Measurements from ENCODE around the gene SP2.

Gene SP2

DNA sequence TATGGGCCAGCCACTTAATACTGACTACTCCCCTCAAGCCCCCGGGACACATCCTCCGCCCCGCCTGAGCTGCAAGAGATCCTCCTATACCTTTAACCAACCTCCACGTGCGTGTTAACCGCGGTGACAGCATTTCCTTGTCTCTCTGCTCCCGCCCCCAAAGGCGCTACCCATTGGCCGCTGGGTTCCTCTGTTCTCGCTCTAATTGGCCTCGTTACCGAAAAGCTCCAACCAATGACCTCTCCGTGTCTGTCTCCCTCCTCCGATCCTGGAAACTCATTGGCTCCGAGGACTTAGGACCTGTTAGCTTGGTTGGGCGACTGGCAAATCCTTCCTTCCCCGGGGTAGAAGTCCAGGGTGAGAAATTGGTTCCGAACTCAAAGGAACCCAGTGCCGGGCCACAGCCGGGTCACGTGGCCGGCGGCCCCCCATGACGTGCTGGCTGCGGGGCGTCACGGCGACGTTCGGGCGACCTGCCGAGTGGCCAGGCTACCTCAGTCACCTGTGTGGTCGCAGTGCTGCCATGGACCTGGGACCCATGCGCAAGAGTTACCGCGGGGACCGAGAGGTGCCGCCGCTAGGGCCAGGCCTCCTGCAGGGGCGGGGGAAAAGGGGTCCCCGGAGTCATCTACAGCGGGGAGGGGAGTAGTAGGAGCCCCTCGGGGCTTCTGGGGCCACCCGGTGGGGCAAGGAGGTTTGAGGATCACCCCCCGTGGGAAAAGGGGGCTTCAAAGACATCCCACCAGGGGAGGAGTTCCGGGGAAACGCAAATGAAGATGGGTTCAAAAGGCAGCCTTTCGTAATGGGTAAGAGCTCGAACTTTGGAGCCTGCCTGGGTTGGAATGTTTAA is 45.4 kb downstream of the SP2 start, which contains the start of gene PNPO:
Gene PNPO (plus strand): TSS at position 326 of the 850 bp plus-strand sequence. CDS start 105 bp downstream, at position 431.
- WGBS, 2 experiments: 12% methylated on average over 50 of the region's 50 CpGs
- no peaks in the 10 kb centered on the region for H3K9me3 ChIP-seq (ENCODE audit: control insufficient read depth, low read length)
- no peaks in the 10 kb centered on the region for H3K4me1 ChIP-seq (ENCODE audit: control insufficient read depth, insufficient read depth, low read length)
- no peak within 1 kb of the TSS for H3K27ac ChIP-seq (ENCODE audit: insufficient read depth, low read depth, low read length, poor library complexity, severe bottlenecking)
- peak within 1 kb of the TSS; percentile 60 for H3K4me3 ChIP-seq (ENCODE audit: insufficient read depth, low read depth, low read length)
- H3K27me3 ChIP-seq (ENCODE audit: control insufficient read depth, insufficient read depth, low read length, poor library complexity, severe bottlenecking): peaks cover 4% of the 10 kb centered on the region
- no peaks in the 10 kb centered on the region for H3K36me3 ChIP-seq (ENCODE audit: control insufficient read depth, insufficient read depth, low read length)

DNA sequence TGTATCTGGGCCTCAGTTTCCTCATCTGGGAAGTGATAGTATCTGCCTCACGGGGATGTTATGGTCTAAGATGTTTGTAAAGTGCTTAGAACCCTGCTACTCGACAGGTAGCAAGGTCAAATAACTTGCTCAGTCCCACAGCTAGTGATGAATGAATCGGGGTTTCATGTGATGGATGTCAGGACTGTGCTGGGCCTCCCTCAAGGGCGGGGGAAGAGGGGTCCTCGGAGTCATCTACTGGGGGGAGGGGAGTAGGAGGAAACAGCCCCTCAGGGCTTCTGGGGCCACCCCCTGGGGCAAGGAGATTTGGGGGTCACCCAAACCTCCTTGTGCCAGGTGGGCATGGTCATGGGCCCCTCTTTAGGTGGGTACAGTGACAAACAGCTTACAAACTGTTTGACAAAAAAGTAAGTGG is 46.1 kb downstream of the SP2 start:
- H3K4me1 ChIP-seq (ENCODE audit: control insufficient read depth, insufficient read depth, low read length): no peaks in the 10 kb centered on the region
- H3K4me3 ChIP-seq (ENCODE audit: insufficient read depth, low read depth, low read length): peak overlapping the region; percentile 60
- WGBS, 2 experiments: 36 to 42% methylated on average over 5 of the region's 5 CpGs
- peaks cover 4% of the 10 kb centered on the region for H3K27me3 ChIP-seq (ENCODE audit: control insufficient read depth, insufficient read depth, low read length, poor library complexity, severe bottlenecking)
- H3K27ac ChIP-seq (ENCODE audit: insufficient read depth, low read depth, low read length, poor library complexity, severe bottlenecking): no peak overlapping the region
- H3K36me3 ChIP-seq (ENCODE audit: control insufficient read depth, insufficient read depth, low read length): no peaks in the 10 kb centered on the region
- no peaks in the 10 kb centered on the region for H3K9me3 ChIP-seq (ENCODE audit: control insufficient read depth, low read length)

DNA sequence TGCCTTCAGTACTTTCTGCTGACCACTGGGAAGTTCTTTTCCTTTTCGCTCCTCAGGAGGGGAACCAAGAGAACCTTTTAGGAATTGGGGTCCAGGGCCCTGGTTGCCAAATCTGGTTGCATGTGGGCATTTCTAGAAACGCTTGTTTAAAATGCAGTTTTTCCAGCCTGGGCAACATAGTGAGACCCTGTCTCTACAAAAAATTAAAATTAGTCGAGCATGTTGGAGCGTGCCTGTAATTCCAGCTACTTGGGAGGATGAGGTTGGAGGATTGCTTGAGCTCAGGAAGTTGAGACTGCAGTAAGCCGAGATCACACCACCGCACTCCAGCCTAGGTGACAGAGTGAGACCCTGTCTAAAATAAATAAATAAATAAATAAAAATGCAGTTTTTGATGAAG is 46.5 kb downstream of the SP2 start:
- Histone ChIP-seq H3K4me1 (ENCODE audit: control insufficient read depth, insufficient read depth, low read length) (no peaks in the 10 kb centered on the region), H3K27ac (ENCODE audit: insufficient read depth, low read depth, low read length, poor library complexity, severe bottlenecking) (no peak overlapping the region), H3K27me3 (ENCODE audit: control insufficient read depth, insufficient read depth, low read length, poor library complexity, severe bottlenecking) (peaks cover 4% of the 10 kb centered on the region), H3K9me3 (ENCODE audit: control insufficient read depth, low read length) (no peaks in the 10 kb centered on the region), H3K4me3 (ENCODE audit: insufficient read depth, low read depth, low read length) (no peak overlapping the region), H3K36me3 (ENCODE audit: control insufficient read depth, insufficient read depth, low read length) (no peaks in the 10 kb centered on the region)
- WGBS, 2 experiments: 68 to 79% methylated on average over 5 to 6 of the region's 6 CpGs

DNA sequence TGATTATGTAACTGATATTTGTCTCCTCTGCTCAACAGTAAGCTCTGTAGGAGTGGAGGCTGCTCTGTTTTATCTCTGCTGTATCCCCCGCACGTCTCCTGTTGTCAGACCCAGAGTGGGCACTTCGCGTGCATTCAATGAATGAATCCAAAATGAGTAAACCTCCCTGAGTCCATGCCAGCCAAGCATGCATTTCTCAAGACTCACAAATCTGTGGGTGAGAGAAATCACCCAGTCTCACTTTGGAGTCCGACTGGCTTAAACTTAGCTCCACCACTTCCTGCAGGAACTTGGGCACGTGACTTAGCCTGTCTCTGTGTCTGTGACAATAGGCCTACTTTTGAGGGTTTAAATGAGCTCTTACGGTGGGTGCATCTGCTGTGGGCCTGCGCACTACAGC is 49.0 kb downstream of the SP2 start:
- Histone ChIP-seq H3K36me3 (ENCODE audit: control insufficient read depth, insufficient read depth, low read length) (no peaks in the 10 kb centered on the region), H3K4me3 (ENCODE audit: insufficient read depth, low read depth, low read length) (no peak overlapping the region), H3K27ac (ENCODE audit: insufficient read depth, low read depth, low read length, poor library complexity, severe bottlenecking) (no peak overlapping the region), H3K4me1 (ENCODE audit: control insufficient read depth, insufficient read depth, low read length) (peaks cover 5% of the 10 kb centered on the region), H3K9me3 (ENCODE audit: control insufficient read depth, low read length) (no peaks in the 10 kb centered on the region), H3K27me3 (ENCODE audit: control insufficient read depth, insufficient read depth, low read length, poor library complexity, severe bottlenecking) (peaks cover 4% of the 10 kb centered on the region)
- WGBS, 2 experiments: 93 to 94% methylated on average over 8 of the region's 8 CpGs

DNA sequence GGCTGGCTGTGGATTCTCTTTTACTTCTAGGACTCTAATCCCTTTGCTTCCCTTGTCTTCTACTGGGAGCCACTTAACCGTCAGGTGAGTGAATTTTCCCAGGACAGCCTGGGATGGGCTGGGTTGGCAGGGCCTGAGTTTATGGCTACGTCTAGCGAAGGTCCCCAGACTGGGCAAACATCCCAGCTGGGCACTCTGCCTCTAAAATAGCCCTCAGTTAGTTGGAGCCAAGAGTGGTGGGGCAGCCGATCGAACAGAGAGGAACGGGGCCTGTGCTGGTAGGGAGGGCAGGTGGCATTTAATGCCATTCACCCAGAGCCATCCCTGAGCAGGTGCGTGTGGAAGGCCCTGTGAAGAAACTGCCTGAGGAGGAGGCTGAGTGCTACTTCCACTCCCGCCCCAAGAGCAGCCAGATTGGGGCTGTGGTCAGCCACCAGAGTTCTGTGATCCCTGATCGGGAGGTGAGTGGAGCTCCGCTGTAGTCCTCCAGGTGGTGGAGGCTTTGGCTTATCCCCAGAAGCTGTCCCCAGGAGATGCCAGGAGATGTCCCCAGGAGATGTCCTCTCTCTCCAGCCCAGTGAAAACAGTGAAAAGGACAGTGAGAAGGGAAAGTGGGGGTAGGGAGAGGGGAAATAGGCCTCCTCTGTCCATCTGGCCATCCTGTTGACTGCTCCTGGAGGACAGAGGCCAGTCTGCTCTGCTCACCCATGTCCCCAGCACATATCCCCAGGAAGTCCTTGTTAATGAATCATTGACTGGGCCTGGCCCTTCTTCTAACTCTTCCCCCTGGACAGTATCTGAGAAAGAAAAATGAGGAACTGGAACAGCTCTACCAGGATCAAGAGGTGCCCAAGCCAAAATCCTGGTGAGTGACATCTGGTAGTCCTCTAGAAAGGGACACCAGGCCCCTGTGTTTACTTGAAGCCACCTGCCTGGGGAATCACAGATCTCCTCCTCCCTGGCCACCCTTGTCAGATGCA is 49.8 kb downstream of the SP2 start:
- Histone ChIP-seq H3K4me1 (ENCODE audit: control insufficient read depth, insufficient read depth, low read length) (peaks cover 5% of the 10 kb centered on the region), H3K27ac (ENCODE audit: insufficient read depth, low read depth, low read length, poor library complexity, severe bottlenecking) (no peak overlapping the region), H3K27me3 (ENCODE audit: control insufficient read depth, insufficient read depth, low read length, poor library complexity, severe bottlenecking) (peaks cover 3% of the 10 kb centered on the region), H3K9me3 (ENCODE audit: control insufficient read depth, low read length) (no peaks in the 10 kb centered on the region), H3K4me3 (ENCODE audit: insufficient read depth, low read depth, low read length) (no peak overlapping the region), H3K36me3 (ENCODE audit: control insufficient read depth, insufficient read depth, low read length) (no peaks in the 10 kb centered on the region)
- WGBS, 2 experiments: 94 to 97% methylated on average over 10 of the region's 10 CpGs

DNA sequence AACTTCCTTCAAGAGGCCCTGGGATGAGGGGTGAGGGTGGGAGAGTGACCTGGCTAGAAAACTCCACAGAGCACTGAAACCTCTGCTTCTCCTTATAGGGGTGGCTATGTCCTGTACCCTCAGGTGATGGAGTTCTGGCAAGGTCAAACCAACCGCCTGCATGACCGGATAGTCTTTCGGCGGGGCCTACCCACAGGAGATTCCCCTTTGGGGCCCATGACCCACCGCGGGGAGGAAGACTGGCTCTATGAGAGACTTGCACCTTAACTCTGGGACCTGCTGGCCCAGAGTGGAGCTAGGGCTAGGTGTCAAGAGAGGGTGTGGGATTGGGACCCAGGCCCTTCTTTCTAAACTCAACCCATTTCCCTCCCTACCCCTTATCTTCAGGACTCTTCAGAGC is 50.5 kb downstream of the SP2 start:
- no peaks in the 10 kb centered on the region for H3K27me3 ChIP-seq (ENCODE audit: control insufficient read depth, insufficient read depth, low read length, poor library complexity, severe bottlenecking)
- no peaks in the 10 kb centered on the region for H3K9me3 ChIP-seq (ENCODE audit: control insufficient read depth, low read length)
- 94 to 97% methylated on average over 6 of the region's 6 CpGs for WGBS, 2 experiments
- H3K4me1 ChIP-seq (ENCODE audit: control insufficient read depth, insufficient read depth, low read length): peaks cover 5% of the 10 kb centered on the region
- H3K27ac ChIP-seq (ENCODE audit: insufficient read depth, low read depth, low read length, poor library complexity, severe bottlenecking): no peak overlapping the region
- no peak overlapping the region for H3K4me3 ChIP-seq (ENCODE audit: insufficient read depth, low read depth, low read length)
- H3K36me3 ChIP-seq (ENCODE audit: control insufficient read depth, insufficient read depth, low read length): no peaks in the 10 kb centered on the region

DNA sequence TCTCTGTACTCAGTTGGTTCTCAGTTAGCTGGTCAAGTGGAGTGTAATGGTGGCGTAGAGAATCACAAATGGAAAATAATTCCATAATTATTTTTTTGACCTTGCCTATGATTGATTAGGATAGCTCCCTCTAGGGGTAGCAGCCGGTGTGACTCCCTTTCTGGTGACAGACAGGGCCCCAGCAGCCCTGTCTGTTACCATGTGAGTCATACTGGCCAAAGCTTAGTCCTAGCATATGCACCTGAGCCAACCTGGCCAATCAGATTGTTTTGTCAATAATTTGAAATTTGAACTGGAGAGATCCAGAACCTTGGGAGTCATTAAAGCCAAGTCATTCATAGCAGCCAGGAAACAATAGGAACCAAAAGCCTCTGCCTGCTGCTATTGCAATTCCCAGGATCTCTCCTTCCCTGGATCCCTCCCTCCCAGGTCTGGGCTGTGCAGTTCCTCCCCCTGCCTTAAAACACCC is 50.9 kb downstream of the SP2 start:
- Histone ChIP-seq H3K27me3 (ENCODE audit: control insufficient read depth, insufficient read depth, low read length, poor library complexity, severe bottlenecking) (no peaks in the 10 kb centered on the region), H3K9me3 (ENCODE audit: control insufficient read depth, low read length) (no peaks in the 10 kb centered on the region), H3K27ac (ENCODE audit: insufficient read depth, low read depth, low read length, poor library complexity, severe bottlenecking) (no peak overlapping the region), H3K36me3 (ENCODE audit: control insufficient read depth, insufficient read depth, low read length) (no peaks in the 10 kb centered on the region), H3K4me3 (ENCODE audit: insufficient read depth, low read depth, low read length) (no peak overlapping the region), H3K4me1 (ENCODE audit: control insufficient read depth, insufficient read depth, low read length) (peaks cover 5% of the 10 kb centered on the region)
- WGBS, 2 experiments: 27 to 32% methylated on average over 2 of the region's 2 CpGs

DNA sequence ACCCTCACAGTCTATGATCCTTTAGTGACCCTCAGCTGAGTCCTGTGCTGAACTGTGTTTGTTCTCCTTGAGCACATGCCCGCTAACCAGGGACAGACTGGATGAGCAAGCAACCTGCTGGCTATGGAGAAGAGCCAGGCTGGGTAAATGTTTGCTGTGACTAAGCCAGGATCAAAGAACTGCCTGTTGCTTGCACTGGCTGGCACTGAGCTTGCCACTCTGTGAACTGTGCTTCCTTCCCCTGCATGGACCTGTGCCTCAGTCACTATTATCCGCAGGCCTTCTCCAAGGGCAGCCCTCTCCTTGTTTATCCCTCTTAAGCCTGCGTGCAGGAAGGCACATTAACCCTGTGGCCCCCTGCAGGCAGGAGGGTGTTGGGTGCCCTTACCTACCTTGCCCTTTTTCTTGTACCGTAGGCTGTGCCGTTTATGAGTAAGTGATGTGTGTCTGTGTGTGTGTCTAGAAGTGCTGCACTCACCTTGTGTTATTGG is 52.7 kb downstream of the SP2 start:
- no peak overlapping the region for H3K27ac ChIP-seq (ENCODE audit: insufficient read depth, low read depth, low read length, poor library complexity, severe bottlenecking)
- WGBS, 2 experiments: 87 to 88% methylated on average over 5 of the region's 5 CpGs
- H3K27me3 ChIP-seq (ENCODE audit: control insufficient read depth, insufficient read depth, low read length, poor library complexity, severe bottlenecking): no peaks in the 10 kb centered on the region
- H3K36me3 ChIP-seq (ENCODE audit: control insufficient read depth, insufficient read depth, low read length): no peaks in the 10 kb centered on the region
- H3K4me1 ChIP-seq (ENCODE audit: control insufficient read depth, insufficient read depth, low read length): peaks cover 5% of the 10 kb centered on the region
- H3K9me3 ChIP-seq (ENCODE audit: control insufficient read depth, low read length): no peaks in the 10 kb centered on the region
- H3K4me3 ChIP-seq (ENCODE audit: insufficient read depth, low read depth, low read length): no peak overlapping the region

DNA sequence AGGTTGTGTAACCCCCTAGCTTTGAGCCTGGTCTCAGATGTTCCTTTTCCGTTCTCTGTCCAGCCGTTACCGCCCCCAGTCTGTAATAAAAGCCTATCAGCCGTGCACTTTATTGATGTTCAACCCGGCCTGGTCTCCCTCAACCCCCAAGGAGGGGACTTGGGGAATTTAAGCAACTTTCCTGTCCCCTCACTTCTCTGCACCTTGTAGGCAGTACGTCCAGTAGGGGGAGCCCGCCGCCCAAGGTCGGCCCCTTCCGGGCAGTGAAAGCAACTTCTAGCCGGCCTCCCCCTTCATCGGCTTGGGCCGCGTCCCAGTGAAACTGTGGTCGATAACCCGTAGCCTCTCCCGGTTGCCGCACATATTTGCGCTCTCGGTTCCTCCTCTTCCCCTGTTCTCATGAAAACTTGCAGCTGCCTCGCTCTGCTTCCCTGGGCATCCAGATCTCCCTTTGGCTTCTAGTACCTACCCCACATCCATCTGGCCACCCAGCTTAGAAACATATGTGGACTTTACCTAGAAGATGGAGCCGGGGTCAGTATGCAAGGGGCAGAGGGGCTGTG is 53.2 kb downstream of the SP2 start:
- Histone ChIP-seq H3K9me3 (ENCODE audit: control insufficient read depth, low read length) (no peaks in the 10 kb centered on the region), H3K36me3 (ENCODE audit: control insufficient read depth, insufficient read depth, low read length) (no peaks in the 10 kb centered on the region), H3K27me3 (ENCODE audit: control insufficient read depth, insufficient read depth, low read length, poor library complexity, severe bottlenecking) (no peaks in the 10 kb centered on the region), H3K4me3 (ENCODE audit: insufficient read depth, low read depth, low read length) (no peak overlapping the region), H3K4me1 (ENCODE audit: control insufficient read depth, insufficient read depth, low read length) (peaks cover 5% of the 10 kb centered on the region), H3K27ac (ENCODE audit: insufficient read depth, low read depth, low read length, poor library complexity, severe bottlenecking) (no peak overlapping the region)
- 9 to 10% methylated on average over 22 of the region's 22 CpGs for WGBS, 2 experiments

All from ectodermal cell (in vitro differentiated cells).